ENCODE data around the gene ASAP2.

- TF ChIP-seq CTCF (IDR thresholded peaks at IDR 0.05; ENCODE audit: poor library complexity, severe bottlenecking) (no peak), REST (IDR thresholded peaks at IDR 0.05; ENCODE audit: borderline replicate concordance) (no peak), RAD21 (conservative IDR thresholded peaks at IDR 0.05) (no peak), EZH2 (IDR thresholded peaks at IDR 0.05; ENCODE audit: borderline replicate concordance, insufficient read depth, low read length, poor library complexity, severe bottlenecking) (no peak), POLR2AphosphoS5 (IDR thresholded peaks at IDR 0.05) (no peak), TAF1 (IDR thresholded peaks at IDR 0.05; ENCODE audit: low read depth) (no peak)
Measured at GRCh38 chr2:9360701-9361100, 154.1 kb downstream of the ASAP2 start.
